A673 (cell line): ENCODE results near the gene MAP4K4. TPM values are rescaled to one million over a fixed set of nuclear protein-coding genes. Genes with fewer than 3 reads are reported as not detected.

Experiments used
- BruUV-seq: library from RNA; stranded (reverse); fragments of 400-500 nt; replicated peaks from 2 replicates; lab custom pipeline; 2021; lab: Mats Ljungman, UMichigan
- CTCF ChIA-PET: fragments of 300-600 bp; sonication (Branson Sonifier 250); formaldehyde crosslinking; loops from one replicate; lab custom pipeline; 2022; ENCODE audit warnings: antibody characterized with exemption; lab: Charles Lee
- POLR2A ChIA-PET: fragments of 300-600 bp; sonication (Branson Sonifier 250); formaldehyde crosslinking; loops from one replicate; lab custom pipeline; 2022; ENCODE audit warnings: antibody characterized with exemption; ENCODE audit not compliant: low non-redundant PET; lab: Charles Lee
- DNase-seq: peaks from one replicate; pipeline ENCODE4 v3.0.0-alpha.2; 2015; ENCODE audit warnings: low spot score
- H3K27ac ChIP-seq: fragments of 200-600 bp; sonication (generic); 2 replicates; pipeline ENCODE4 v1.5.1; 2016; ENCODE audit warnings: mixed run types, low read depth, mild to moderate bottlenecking, mixed read lengths, antibody characterized with exemption, low read length; ENCODE audit not compliant: poor library complexity, severe bottlenecking
- H3K27me3 ChIP-seq: fragments of 200-600 bp; sonication (generic); replicated peaks from 2 replicates; pipeline ENCODE4 v1.6.1; 2017; ENCODE audit warnings: mixed run types, low read depth, mild to moderate bottlenecking, mixed read lengths, antibody characterized with exemption, low read length; ENCODE audit not compliant: insufficient read depth, poor library complexity
- H3K36me3 ChIP-seq: fragments of 200-600 bp; sonication (generic); 2 replicates; pipeline ENCODE4 v1.6.1; 2016; ENCODE audit warnings: mixed run types, mild to moderate bottlenecking, mixed read lengths, antibody characterized with exemption, low read length; ENCODE audit not compliant: insufficient read depth, poor library complexity, severe bottlenecking
- H3K4me1 ChIP-seq: fragments of 200-600 bp; sonication (generic); 2 replicates; pipeline ENCODE4 v1.6.1; 2017; ENCODE audit warnings: mixed run types, mild to moderate bottlenecking, mixed read lengths, antibody characterized with exemption, low read length; ENCODE audit not compliant: insufficient read depth, poor library complexity, severe bottlenecking
- H3K4me3 ChIP-seq: fragments of 200-600 bp; sonication (generic); 2 replicates; pipeline ENCODE4 v1.5.1; 2016; ENCODE audit warnings: low read depth, mixed run types, mild to moderate bottlenecking, mixed read lengths, low read length; ENCODE audit not compliant: poor library complexity, severe bottlenecking
- H3K9me3 ChIP-seq: fragments of 200-600 bp; sonication (generic); 2 replicates; pipeline ENCODE4 v1.6.1; 2016; ENCODE audit warnings: mixed run types, low read depth, mild to moderate bottlenecking, mixed read lengths, antibody characterized with exemption, low read length; ENCODE audit not compliant: poor library complexity, severe bottlenecking
- CTCF ChIP-seq: fragments of 300-800, 200-600 bp; sonication (generic); conservative IDR thresholded peaks from 2 replicates; pipeline ENCODE4 v1.5.1; 2017; ENCODE audit warnings: low read depth, mild to moderate bottlenecking, antibody characterized with exemption, low read length, moderate library complexity, mixed read lengths
- EZH2 ChIP-seq: fragments of 200-600 bp; sonication (generic); IDR thresholded peaks from 2 replicates; pipeline ENCODE4 v1.6.1; 2017; ENCODE audit warnings: borderline replicate concordance, low read depth, mild to moderate bottlenecking, mixed read lengths, antibody characterized with exemption, low read length; ENCODE audit not compliant: poor library complexity, severe bottlenecking
- intact Hi-C: fragments of 100-400 bp; cut with micrococcal nuclease; formaldehyde crosslinking; loops from one replicate; pipeline ENCODE4 v1.10.0; 2022; ENCODE audit not compliant: unreplicated experiment
- total RNA-seq: library from RNA; stranded (reverse); gene quantifications from 2 replicates; pipeline ENCODE4 v1.2.3, GENCODE V29; 2021

MAP4K4 gene
- total RNA-seq, 1 experiment from 2014 or later, result 157 TPM

GRCh38 chr2:101817481-101817880, 120.0 kb downstream of the MAP4K4 start:
- no peak for DNase-seq
- Histone ChIP-seq H3K9me3 (no peaks in the 10 kb centered on the region), H3K4me1 (peaks cover 42% of the 10 kb centered on the region), H3K36me3 (no peaks in the 10 kb centered on the region), H3K27ac (no peak overlapping the region), H3K4me3 (no peak overlapping the region), H3K27me3 (no peaks in the 10 kb centered on the region)
- ChIA-PET POLR2A (no interaction called here), CTCF (no interaction called here)
- TF ChIP-seq CTCF, result no peak
- no peak for TF ChIP-seq EZH2
- intact Hi-C loops, result loop anchor here (5.0 kb wide), 1 partner anchor 120 kb away; the partner anchor contains the start of gene MAP4K4
- no TSS peak for BruUV-seq

GRCh38 chr2:101818531-101819451, 121.3 kb downstream of the MAP4K4 start:
- no peak for DNase-seq
- Histone ChIP-seq H3K9me3 (no peaks in the 10 kb centered on the region), H3K4me3 (no peak overlapping the region), H3K4me1 (peaks cover 42% of the 10 kb centered on the region), H3K27me3 (no peaks in the 10 kb centered on the region), H3K27ac (no peak overlapping the region), H3K36me3 (no peaks in the 10 kb centered on the region)
- POLR2A ChIA-PET, result no interaction called here
- intact Hi-C loops, result loop anchor here (5.0 kb wide), 1 partner anchor 121 kb away; the partner anchor contains the start of gene MAP4K4
- BruUV-seq, result no TSS peak
- TF ChIP-seq CTCF (no peak), EZH2 (no peak)
- CTCF ChIA-PET, result interaction anchor here (1.2 kb wide), 1 partner anchor 48 kb away, joined by 3 read pairs; no protein-coding TSS in a partner anchor

GRCh38 chr2:101820519-101820918, 123.0 kb downstream of the MAP4K4 start:
- Histone ChIP-seq H3K4me3 (no peak overlapping the region), H3K9me3 (no peaks in the 10 kb centered on the region), H3K27me3 (no peaks in the 10 kb centered on the region), H3K4me1 (peaks cover 33% of the 10 kb centered on the region), H3K27ac (no peak overlapping the region), H3K36me3 (peaks cover 5% of the 10 kb centered on the region)
- no peak for DNase-seq
- no peak for TF ChIP-seq EZH2
- no peak for TF ChIP-seq CTCF
- ChIA-PET CTCF (no interaction called here), POLR2A (no interaction called here)
- intact Hi-C loops, result no loop called here
- no TSS peak for BruUV-seq
